GM18870 (cell line): Measurements from ENCODE around the gene MAPK8.

Experiments
- ATAC-seq: cut with Tn5 transposase; IDR thresholded peaks from one replicate; pipeline ENCODE4 v1.9.1; 2021; ENCODE audit warnings: moderate library complexity; ENCODE audit not compliant: unreplicated experiment

Gene MAPK8

DNA sequence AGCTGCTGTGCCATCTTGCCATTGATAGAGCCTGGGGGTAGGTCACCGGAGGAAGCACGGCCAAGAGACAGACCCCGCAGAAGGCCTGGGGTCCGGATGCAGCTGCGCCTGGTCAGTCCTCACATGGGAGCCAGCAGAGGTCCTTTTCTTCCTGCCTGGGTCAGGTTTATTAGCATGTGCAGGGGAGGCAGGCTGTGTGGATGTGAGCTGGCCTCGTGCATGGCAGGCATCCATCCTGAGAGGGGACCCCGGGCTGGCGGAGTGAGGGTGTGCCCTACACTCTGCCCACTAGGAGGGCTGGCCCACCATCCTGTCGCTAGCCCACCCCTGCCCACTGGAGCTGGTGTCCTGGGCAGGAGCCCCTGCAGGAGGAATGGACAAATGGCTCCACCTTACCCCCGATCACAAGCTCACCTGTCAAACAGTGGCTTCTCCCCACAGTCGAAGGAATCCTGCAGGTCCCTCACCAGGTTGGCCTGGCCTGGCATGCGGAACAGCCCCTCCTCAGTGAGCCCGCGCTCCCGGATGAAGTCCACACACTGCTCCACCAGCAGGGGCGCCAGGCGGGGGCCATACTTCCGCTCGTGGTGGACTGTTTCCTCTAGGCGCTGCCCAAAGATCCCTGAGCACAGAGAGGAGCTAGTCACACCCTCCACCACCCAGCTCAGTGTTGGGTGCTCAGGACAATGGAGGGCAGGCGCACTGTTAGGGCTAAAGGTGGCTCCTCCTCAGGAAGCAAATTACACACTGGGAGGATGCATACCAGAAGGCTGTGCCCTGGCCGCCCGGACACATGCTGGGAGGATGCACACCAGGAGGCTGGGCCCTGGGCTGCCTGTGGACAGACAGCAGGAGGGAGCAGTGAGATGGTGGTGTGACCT is 153.0 kb downstream of the MAPK8 start:
- ATAC-seq: no peak

- no peak for ATAC-seq
These were observed 153.7 kb downstream of the MAPK8 start for GRCh38 chr10:48460182-48460581.

DNA sequence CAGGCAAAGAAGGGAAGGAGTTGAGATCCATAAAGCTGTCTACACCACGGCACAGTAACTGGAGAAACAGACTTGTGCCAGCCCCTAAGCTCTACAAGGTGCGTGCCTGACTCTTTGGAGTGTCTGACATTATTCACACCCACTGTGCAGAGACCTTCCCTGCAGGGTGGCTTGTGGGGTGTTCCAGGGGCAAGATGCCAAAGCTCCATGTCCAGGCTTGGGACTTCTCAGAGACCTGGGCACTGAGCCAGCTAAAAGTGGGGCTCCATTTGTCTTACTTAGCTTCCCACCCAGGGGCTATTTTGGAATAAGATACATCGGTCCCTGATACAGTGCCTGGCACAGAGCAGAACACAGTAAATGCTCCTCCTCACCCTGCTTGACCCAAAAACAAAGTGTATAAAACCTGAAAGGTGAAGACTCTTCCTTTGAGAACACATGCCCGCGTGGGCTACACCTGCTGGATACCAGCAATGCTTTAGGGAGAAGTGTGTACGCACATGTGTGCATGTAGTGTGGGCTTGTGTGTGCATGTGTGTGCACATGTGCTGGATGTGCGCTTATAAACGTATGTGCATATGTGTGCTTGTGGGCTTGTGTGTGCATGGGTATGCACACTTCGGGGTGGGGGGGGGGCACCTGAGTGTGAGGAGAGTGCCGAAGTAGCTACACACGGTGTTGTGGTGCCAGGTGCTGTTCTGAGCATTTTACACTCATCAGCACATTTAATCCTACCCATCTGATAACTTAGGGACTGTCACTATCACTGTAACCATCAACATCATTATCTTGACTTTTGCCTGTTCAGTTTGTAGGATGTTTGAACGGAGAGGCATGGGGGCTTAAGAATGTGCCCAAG is 155.4 kb downstream of the MAPK8 start:
- no peak for ATAC-seq

DNA sequence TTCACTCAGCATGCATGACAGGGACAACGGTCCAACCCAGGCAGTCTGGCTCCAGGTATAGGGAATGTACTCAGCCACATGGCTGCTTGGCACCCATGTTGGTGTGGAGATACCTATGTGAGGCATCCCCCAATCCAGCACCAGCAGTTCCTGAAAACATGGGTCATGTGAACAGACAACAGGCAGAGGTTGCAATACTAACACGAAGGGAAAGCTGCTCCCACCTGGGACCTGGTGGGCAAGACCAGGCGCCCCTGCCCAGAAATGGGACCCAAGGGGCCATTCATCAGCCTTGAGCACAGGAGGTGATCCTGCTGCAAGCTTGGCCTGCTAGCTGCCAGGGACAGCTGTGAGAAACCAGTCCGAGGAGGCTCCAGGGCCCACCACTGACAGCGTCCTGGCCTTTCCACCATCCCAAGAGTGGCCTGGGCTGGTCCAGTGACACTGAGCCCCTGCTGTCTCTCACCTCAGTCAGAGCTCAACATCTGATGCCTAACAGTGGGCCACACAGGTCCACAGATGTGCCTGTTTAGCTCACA is 156.1 kb downstream of the MAPK8 start:
- no peak for ATAC-seq

- no peak for ATAC-seq
These were observed 157.0 kb downstream of the MAPK8 start for GRCh38 chr10:48463318-48464003.

GRCh38 chr10:48464121-48464870 is 157.8 kb downstream of the MAPK8 start:
- ATAC-seq: no peak

GRCh38 chr10:48464871-48465736 is 158.6 kb downstream of the MAPK8 start:
- ATAC-seq: no peak

DNA sequence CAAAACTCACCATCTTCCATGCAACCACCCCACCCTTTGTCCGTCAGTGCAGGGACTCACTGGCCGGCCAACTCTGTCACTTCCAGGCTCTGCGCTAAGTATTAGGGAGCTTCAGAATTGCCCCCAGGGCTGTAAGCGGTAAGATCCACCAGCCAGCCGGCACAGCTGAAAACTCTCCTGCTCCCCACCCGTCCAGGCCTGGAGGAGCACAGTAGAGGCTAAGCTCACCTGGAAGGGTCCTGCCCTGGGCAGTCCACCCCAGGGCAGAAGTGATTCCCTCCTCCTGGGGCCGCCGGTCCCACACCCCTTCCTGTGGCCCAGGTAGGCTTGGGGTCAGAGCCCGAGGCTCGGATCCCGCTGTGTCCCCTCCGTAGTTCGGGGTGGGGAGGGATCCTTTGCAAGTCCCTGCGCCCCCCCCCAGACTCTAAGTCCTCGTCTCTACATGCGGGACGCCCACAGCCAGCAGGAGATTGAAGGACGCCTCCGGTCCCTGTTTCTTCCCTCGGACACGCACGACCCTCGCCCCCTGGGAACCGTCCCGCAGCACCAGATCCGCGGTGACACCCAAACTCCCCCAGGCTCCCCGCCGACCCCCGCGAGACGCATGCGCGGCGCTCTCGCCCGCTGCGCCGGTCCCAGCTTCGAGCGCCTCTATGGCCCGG is 159.5 kb downstream of the MAPK8 start:
- no peak for ATAC-seq

- no peak for ATAC-seq
These were observed 160.2 kb downstream of the MAPK8 start for GRCh38 chr10:48466611-48467240.

DNA sequence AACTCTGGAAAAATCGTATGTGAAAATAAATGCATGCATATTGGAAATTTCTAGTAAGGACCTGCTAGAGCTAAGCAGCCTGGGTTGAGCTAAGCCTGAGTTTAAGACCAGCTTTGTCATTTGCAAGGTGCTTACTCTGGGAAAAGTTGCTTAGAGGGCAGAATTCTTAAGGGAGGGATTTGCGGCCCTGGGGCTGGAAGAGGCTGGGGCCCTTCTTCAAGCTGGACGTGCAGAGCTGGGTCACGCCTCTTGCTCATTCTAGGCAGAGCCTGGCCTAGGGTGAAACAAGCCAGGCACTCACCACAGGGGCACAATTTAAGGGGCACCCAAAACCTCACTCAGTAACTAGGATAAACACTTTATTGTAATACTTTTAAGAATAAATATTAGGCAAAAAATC is 161.2 kb downstream of the MAPK8 start:
- no peak for ATAC-seq

GRCh38 chr10:48468130-48468790 is 161.8 kb downstream of the MAPK8 start:
- ATAC-seq: no peak

DNA sequence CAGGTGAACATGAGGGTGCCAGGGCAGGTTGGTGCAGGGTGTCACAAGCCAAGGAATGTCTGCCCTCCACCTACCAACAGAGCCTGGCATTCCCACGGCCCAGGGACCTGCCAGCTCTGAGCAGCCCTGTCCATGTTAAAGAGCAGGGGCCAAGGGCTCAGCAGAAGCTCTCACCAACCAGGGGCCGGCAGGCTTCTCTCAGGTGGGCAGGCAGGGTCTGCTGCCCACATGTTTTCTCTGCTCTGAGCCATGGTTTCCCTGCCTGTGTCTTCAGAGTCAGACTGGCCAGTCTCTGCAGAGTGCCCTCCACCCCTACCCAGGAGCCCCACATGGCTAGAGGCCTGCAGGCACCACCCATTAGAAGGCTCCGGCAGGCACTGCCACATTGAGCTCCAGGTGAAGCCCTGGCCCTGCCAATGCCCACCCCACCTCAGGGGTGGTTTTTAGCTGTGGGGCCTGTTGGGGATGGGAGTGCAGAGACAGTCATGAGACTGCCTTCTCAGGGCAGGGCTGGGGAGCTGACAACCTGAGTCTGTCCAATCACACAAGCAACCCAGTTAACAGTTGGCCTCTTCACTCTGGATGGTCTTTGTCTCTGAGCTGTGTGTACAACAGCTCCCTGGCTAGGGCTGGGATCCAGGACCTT is 162.5 kb downstream of the MAPK8 start:
- no peak for ATAC-seq

GRCh38 chr10:48469516-48470020 is 163.1 kb downstream of the MAPK8 start:
- ATAC-seq: no peak

GRCh38 chr10:48470115-48470892 is 163.8 kb downstream of the MAPK8 start:
- no peak for ATAC-seq

DNA sequence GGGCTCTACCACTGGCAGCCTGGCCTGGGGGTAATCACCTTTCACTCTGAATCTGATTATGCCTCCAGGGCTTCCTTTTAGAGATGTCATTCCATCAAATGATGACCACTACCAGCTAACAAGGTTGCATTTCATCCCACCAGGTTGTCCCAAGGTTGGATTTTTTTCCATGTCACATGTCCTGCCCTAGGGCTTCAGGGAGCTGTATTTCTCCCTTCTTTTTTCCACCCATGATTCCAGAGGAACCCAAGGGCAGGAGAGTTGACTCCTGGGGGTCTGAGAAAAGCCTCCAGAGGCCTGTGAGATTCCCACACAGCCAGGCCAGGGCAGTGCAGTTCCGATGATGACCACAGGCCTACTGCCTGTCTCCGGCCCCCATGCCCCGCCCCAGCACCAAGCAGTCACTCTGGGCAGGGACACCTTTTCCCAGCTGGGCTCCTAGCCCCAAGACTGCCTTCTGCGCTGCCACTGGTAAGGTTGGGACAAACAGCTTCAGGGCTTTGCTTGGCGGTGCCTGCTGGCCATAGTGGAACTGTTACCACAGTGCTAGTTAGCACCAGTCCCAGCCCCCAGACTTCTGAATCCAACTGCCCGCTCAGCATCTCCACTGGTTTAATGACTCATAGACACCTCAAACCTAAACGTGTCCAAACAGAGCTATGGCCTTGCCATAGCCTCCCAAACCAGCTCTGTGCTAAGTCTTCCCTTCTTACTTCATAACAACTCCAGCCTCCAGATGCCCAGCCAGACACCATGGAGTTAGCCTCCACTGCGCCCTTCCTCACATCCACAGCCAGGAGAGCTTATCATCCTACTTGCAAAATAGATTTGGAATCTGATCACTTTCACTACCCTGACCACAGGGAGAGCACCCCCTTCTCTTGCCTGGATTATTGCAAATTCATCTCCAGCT is 164.7 kb downstream of the MAPK8 start:
- no peak for ATAC-seq
